GM21737 (cell line): ENCODE results near the gene CCRL2.
"Not testable (repeated sequence)": the region's sequence is repeated elsewhere in the genome, so short reads cannot be mapped to it uniquely, and the experiment has no call there.

ENCODE experiments used
- ATAC-seq: cut with Tn5 transposase; IDR thresholded peaks from one replicate; pipeline ENCODE4 v1.9.1; 2021; ENCODE audit warnings: mild to moderate bottlenecking, moderate library complexity; ENCODE audit not compliant: unreplicated experiment

CCRL2 gene

GRCh38 chr3:46402902-46403301 is 4.2 kb upstream of the CCRL2 start:
- ATAC-seq, result not testable (repeated sequence)

GRCh38 chr3:46405301-46406019 is 1.6 kb upstream of the CCRL2 start:
- no peak for ATAC-seq

- ATAC-seq, result no peak
These were observed 644 bp upstream of the CCRL2 start for GRCh38 chr3:46406443-46406787.

- no peak for ATAC-seq
These were observed 911 bp downstream of the CCRL2 start for GRCh38 chr3:46407970-46408369.

- no peak for ATAC-seq
These were observed 1.8 kb downstream of the CCRL2 start for GRCh38 chr3:46408853-46409252.

- ATAC-seq, result no peak
These were observed 2.9 kb downstream of the CCRL2 start for GRCh38 chr3:46409739-46410489.

- ATAC-seq, result no peak
These were observed 3.6 kb downstream of the CCRL2 start for GRCh38 chr3:46410669-46411068.

GRCh38 chr3:46411271-46411670 is 4.2 kb downstream of the CCRL2 start:
- no peak for ATAC-seq

GRCh38 chr3:46412786-46413298 is 5.8 kb downstream of the CCRL2 start:
- no peak for ATAC-seq

GRCh38 chr3:46413951-46414350 is 6.9 kb downstream of the CCRL2 start:
- ATAC-seq, result no peak

GRCh38 chr3:46414739-46415138 is 7.7 kb downstream of the CCRL2 start:
- no peak for ATAC-seq

- ATAC-seq, result no peak
These were observed 9.2 kb downstream of the CCRL2 start for GRCh38 chr3:46416125-46416810.

- ATAC-seq, result no peak
These were observed 9.9 kb downstream of the CCRL2 start for GRCh38 chr3:46416811-46417510.

- no peak for ATAC-seq
These were observed 11.0 kb downstream of the CCRL2 start for GRCh38 chr3:46417841-46418611.

- no peak for ATAC-seq
These were observed 12.8 kb downstream of the CCRL2 start for GRCh38 chr3:46419816-46420215.

- no peak for ATAC-seq
These were observed 13.9 kb downstream of the CCRL2 start for GRCh38 chr3:46420931-46421330.

- no peak for ATAC-seq
These were observed 15.6 kb downstream of the CCRL2 start for GRCh38 chr3:46422617-46423016.

- no peak for ATAC-seq
These were observed 16.5 kb downstream of the CCRL2 start for GRCh38 chr3:46423588-46423987.

- not testable (repeated sequence) for ATAC-seq
These were observed 19.4 kb downstream of the CCRL2 start for GRCh38 chr3:46426476-46426875.

GRCh38 chr3:46427404-46427803 is 20.3 kb downstream of the CCRL2 start:
- ATAC-seq, result not testable (repeated sequence)
